IMR-90 (cell line): ENCODE data around the gene CEP295NL.

Source experiments
- CEBPB ChIP-seq: IDR thresholded peaks from 2 replicates; pipeline ENCODE4 v1.6.1; 2012; ENCODE audit warnings: low read depth, low read length, improper control_type of control experiment
- FOS ChIP-seq: fragments of 150-350 bp; IDR thresholded peaks from 2 replicates; pipeline ENCODE4 v1.6.1; 2016; ENCODE audit warnings: low read depth, low read length
- POLR2A ChIP-seq: IDR thresholded peaks from 2 replicates; pipeline ENCODE4 v1.6.1; 2012; ENCODE audit warnings: mild to moderate bottlenecking, low read depth, low read length
- TF ChIP-seq, protein P1 (sequence below): conservative IDR thresholded peaks from 2 replicates; pipeline ENCODE4 v1.5.1; 2012; ENCODE audit warnings: mild to moderate bottlenecking, low read depth, low read length, improper control_type of control experiment

DNA sequence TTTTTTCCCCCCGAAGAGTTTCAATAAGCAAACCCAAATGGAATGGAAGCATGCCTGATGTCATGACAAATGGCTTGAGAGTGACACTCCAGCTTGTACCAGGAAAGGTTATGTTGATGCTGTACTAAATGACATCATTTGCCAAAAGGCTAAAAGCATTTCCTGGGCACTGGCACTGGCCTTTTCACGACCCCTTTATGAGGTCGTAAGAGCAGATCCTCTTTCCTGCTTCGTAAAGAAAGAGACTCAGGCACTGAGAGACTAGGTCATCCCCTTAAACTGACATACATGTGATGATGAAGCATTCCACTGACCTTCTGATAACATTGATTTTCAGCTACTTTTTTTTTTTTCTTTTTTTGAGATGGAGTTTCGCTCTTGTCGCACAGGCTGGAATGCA, 30.5 kb downstream of the CEP295NL start:
- TF ChIP-seq, protein P1, sequence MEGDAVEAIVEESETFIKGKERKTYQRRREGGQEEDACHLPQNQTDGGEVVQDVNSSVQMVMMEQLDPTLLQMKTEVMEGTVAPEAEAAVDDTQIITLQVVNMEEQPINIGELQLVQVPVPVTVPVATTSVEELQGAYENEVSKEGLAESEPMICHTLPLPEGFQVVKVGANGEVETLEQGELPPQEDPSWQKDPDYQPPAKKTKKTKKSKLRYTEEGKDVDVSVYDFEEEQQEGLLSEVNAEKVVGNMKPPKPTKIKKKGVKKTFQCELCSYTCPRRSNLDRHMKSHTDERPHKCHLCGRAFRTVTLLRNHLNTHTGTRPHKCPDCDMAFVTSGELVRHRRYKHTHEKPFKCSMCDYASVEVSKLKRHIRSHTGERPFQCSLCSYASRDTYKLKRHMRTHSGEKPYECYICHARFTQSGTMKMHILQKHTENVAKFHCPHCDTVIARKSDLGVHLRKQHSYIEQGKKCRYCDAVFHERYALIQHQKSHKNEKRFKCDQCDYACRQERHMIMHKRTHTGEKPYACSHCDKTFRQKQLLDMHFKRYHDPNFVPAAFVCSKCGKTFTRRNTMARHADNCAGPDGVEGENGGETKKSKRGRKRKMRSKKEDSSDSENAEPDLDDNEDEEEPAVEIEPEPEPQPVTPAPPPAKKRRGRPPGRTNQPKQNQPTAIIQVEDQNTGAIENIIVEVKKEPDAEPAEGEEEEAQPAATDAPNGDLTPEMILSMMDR, result no peak
- TF ChIP-seq CEBPB, result no peak
- no peak for TF ChIP-seq FOS
- no peak for TF ChIP-seq POLR2A
